Activated T-helper 17 cell treated with anti-CD3 and anti-CD28 coated beads, Interleukin-2, amount 50 U/mL, for 72 hours (primary cell): ENCODE data around the gene SNAP23. TPM values are rescaled to one million over a fixed set of nuclear protein-coding genes. Genes with fewer than 3 reads are reported as not detected.

Experiments used
- ATAC-seq: fragments of 150-1000 bp; cut with Tn5 transposase; replicated peaks from 2 replicates; pipeline ENCODE4 v1.10.0; 2021; ENCODE audit warnings: mild to moderate bottlenecking, moderate library complexity
- H3K27ac Mint-ChIP-seq: one replicate; pipeline ENCODE4 v1.8.0; 2022; ENCODE audit warnings: mixed read lengths
- H3K27me3 Mint-ChIP-seq: one replicate; pipeline ENCODE4 v1.8.0; 2022; ENCODE audit warnings: mixed read lengths
- H3K36me3 Mint-ChIP-seq: one replicate; pipeline ENCODE4 v1.8.0; 2022; ENCODE audit warnings: low read depth, mild to moderate bottlenecking, mixed read lengths
- H3K4me1 Mint-ChIP-seq: one replicate; pipeline ENCODE4 v1.8.0; 2022; ENCODE audit warnings: mixed read lengths
- H3K4me3 Mint-ChIP-seq: one replicate; pipeline ENCODE4 v1.8.0; 2022; ENCODE audit warnings: mild to moderate bottlenecking, mixed read lengths
- H3K9me3 Mint-ChIP-seq: one replicate; pipeline ENCODE4 v1.8.0; 2022; ENCODE audit warnings: mixed read lengths
- total RNA-seq, 2 donors: library from RNA; stranded (reverse); gene quantifications; one replicate each; pipeline ENCODE4 v1.2.3, GENCODE V29; 2022

The SNAP23 gene
- 10 to 100 TPM; 48.4 to 58.8 TPM for total RNA-seq

- Mint-ChIP-seq H3K36me3 (peaks cover 14% of the 10 kb centered on the region), H3K4me1 (peaks cover 36% of the 10 kb centered on the region), H3K27me3 (no peaks in the 10 kb centered on the region), H3K27ac (peak within 1 kb of the TSS; percentile 97), H3K9me3 (no peaks in the 10 kb centered on the region), H3K4me3 (peak within 1 kb of the TSS; percentile 99)
- peak; percentile 98 for ATAC-seq
These were observed at the start of gene SNAP23 for GRCh38 chr15:42495361-42496212. SNAP23 (plus strand) TSS chr15:42495634; CDS start chr15:42511847, 16,213 bp downstream.

DNA sequence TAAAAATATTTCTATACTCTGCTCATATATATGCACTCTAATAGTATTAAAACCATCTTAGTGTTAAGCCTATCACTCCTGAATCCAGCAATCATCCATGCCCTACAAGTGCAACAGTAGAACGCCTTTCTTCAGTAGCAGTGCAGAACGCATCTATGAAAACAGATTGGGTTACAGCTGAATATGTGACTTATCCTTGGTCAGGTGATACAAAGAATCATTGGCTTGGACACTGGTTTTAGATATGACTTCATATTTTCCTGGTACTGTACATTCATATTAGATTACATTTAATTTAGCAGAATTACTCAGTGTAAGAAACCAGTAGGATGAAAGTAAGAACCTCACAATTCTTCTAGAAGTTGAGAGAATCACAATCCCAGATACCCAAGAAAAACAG is 47.8 kb upstream of the SNAP23 start:
- no peaks in the 10 kb centered on the region for H3K27me3 Mint-ChIP-seq
- H3K4me1 Mint-ChIP-seq: peaks cover 5% of the 10 kb centered on the region
- no peak overlapping the region for H3K4me3 Mint-ChIP-seq
- no peak for ATAC-seq
- H3K27ac Mint-ChIP-seq: no peak overlapping the region
- H3K9me3 Mint-ChIP-seq: no peaks in the 10 kb centered on the region
- peaks cover 86% of the 10 kb centered on the region for H3K36me3 Mint-ChIP-seq

DNA sequence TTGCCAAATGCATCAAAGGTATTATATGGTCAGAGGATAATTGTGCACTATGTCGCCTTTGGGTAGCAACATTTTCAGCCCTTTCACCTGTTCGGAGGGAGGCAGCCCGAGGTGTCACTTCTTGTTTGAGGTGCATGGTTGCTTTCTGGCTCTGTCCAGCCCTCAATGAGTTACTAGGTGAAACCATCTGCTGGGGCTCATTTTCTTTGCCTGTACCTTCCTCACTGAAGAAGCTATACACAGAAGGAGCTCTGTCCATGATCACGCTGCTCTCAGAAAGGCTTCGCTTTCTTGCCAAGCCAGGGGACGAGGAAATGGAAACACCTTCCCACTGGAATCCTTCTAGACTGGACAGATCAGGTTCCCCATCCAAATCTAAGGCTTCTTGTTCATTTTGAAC is 47.2 kb upstream of the SNAP23 start:
- H3K36me3 Mint-ChIP-seq: peaks cover 86% of the 10 kb centered on the region
- no peaks in the 10 kb centered on the region for H3K27me3 Mint-ChIP-seq
- ATAC-seq: no peak
- no peaks in the 10 kb centered on the region for H3K9me3 Mint-ChIP-seq
- no peak overlapping the region for H3K4me3 Mint-ChIP-seq
- H3K27ac Mint-ChIP-seq: no peak overlapping the region
- peaks cover 5% of the 10 kb centered on the region for H3K4me1 Mint-ChIP-seq

GRCh38 chr15:42449770-42450424 is 45.5 kb upstream of the SNAP23 start:
- no peak overlapping the region for H3K4me3 Mint-ChIP-seq
- ATAC-seq: no peak
- H3K9me3 Mint-ChIP-seq: no peaks in the 10 kb centered on the region
- no peaks in the 10 kb centered on the region for H3K27me3 Mint-ChIP-seq
- peaks cover 5% of the 10 kb centered on the region for H3K4me1 Mint-ChIP-seq
- peaks cover 81% of the 10 kb centered on the region for H3K36me3 Mint-ChIP-seq
- H3K27ac Mint-ChIP-seq: no peak overlapping the region

DNA sequence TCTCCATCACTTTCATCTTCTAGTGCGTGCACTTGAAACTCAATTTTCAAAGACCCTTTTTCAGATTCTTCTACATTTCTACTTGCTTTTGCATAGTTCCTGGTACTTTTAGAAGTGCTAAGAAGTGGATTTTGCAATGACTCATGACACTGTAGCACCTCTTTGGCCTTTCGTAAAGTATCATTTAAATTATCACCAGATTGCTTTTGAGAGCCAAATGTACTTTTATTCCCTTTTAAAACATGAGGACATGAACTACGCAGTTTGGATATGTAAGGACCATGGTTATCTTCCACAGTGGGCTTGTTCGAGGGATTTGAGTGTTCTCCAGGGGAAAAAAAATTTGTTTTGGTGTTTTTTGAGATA is 45.0 kb upstream of the SNAP23 start:
- Mint-ChIP-seq H3K27me3 (no peaks in the 10 kb centered on the region), H3K9me3 (no peaks in the 10 kb centered on the region), H3K4me3 (no peak overlapping the region), H3K27ac (no peak overlapping the region), H3K4me1 (peaks cover 5% of the 10 kb centered on the region), H3K36me3 (peaks cover 76% of the 10 kb centered on the region)
- no peak for ATAC-seq

- Mint-ChIP-seq H3K36me3 (peaks cover 54% of the 10 kb centered on the region), H3K4me1 (peaks cover 5% of the 10 kb centered on the region), H3K9me3 (no peaks in the 10 kb centered on the region), H3K27me3 (no peaks in the 10 kb centered on the region), H3K4me3 (no peak overlapping the region), H3K27ac (no peak overlapping the region)
- ATAC-seq: no peak
These were observed 41.6 kb upstream of the SNAP23 start for GRCh38 chr15:42453826-42454225.

DNA sequence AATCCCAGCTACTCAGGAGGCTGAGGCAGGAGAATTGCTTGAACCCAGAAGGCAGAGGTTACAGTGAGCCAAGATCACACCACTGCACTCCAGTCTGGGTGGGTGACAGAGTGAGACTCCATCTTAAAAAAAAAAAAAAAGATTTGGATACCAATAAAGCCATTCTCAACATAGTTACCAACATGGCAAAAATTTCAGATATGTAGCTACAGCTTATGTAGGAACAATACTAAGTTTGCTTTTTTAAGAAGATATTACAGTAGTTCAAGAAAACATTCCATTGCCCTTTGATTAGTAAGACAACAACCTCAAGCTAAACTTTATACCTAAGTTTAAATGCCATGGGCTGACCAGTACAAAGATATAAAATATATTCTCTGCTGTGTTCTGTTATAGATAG is 38.9 kb upstream of the SNAP23 start:
- Mint-ChIP-seq H3K9me3 (no peaks in the 10 kb centered on the region), H3K4me1 (no peaks in the 10 kb centered on the region), H3K4me3 (no peak overlapping the region), H3K27me3 (no peaks in the 10 kb centered on the region), H3K27ac (peak overlapping the region; percentile 39), H3K36me3 (peaks cover 33% of the 10 kb centered on the region)
- no peak for ATAC-seq

GRCh38 chr15:42456971-42457370 is 38.5 kb upstream of the SNAP23 start:
- H3K4me1 Mint-ChIP-seq: no peaks in the 10 kb centered on the region
- H3K9me3 Mint-ChIP-seq: no peaks in the 10 kb centered on the region
- peaks cover 29% of the 10 kb centered on the region for H3K36me3 Mint-ChIP-seq
- ATAC-seq: no peak
- no peak overlapping the region for H3K4me3 Mint-ChIP-seq
- H3K27ac Mint-ChIP-seq: peak overlapping the region; percentile 39
- H3K27me3 Mint-ChIP-seq: no peaks in the 10 kb centered on the region

GRCh38 chr15:42457445-42458442 is 37.7 kb upstream of the SNAP23 start:
- peaks cover 26% of the 10 kb centered on the region for H3K36me3 Mint-ChIP-seq
- peak overlapping the region; percentile 39 for H3K27ac Mint-ChIP-seq
- H3K4me3 Mint-ChIP-seq: no peak overlapping the region
- ATAC-seq: no peak
- no peaks in the 10 kb centered on the region for H3K4me1 Mint-ChIP-seq
- no peaks in the 10 kb centered on the region for H3K9me3 Mint-ChIP-seq
- H3K27me3 Mint-ChIP-seq: no peaks in the 10 kb centered on the region

DNA sequence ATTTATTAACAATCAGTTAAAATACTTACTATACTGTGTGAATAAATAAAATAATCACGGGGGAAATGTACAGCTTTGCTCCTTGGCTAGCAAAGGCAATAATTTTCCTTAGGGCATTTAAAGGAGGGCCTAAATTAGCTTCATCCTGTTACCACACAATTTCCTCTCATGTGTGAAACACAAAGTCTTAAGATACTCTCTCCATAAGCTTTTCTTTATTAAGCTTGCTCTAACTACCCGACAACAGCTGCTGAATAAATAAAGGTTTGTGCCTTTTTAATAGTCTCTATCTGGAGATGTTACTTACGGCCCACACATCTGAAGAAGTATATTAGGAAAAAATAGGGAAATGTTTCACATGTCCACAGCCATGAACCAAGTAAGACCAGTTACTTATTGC is 34.2 kb upstream of the SNAP23 start:
- no peak for ATAC-seq
- Mint-ChIP-seq H3K9me3 (no peaks in the 10 kb centered on the region), H3K4me1 (no peaks in the 10 kb centered on the region), H3K4me3 (no peak overlapping the region), H3K36me3 (peaks cover 47% of the 10 kb centered on the region), H3K27me3 (no peaks in the 10 kb centered on the region), H3K27ac (no peak overlapping the region)

- H3K4me1 Mint-ChIP-seq: no peaks in the 10 kb centered on the region
- no peak overlapping the region for H3K4me3 Mint-ChIP-seq
- no peaks in the 10 kb centered on the region for H3K27me3 Mint-ChIP-seq
- H3K9me3 Mint-ChIP-seq: no peaks in the 10 kb centered on the region
- H3K36me3 Mint-ChIP-seq: peaks cover 60% of the 10 kb centered on the region
- no peak overlapping the region for H3K27ac Mint-ChIP-seq
- no peak for ATAC-seq
These were observed 29.7 kb upstream of the SNAP23 start for GRCh38 chr15:42465520-42466259.

DNA sequence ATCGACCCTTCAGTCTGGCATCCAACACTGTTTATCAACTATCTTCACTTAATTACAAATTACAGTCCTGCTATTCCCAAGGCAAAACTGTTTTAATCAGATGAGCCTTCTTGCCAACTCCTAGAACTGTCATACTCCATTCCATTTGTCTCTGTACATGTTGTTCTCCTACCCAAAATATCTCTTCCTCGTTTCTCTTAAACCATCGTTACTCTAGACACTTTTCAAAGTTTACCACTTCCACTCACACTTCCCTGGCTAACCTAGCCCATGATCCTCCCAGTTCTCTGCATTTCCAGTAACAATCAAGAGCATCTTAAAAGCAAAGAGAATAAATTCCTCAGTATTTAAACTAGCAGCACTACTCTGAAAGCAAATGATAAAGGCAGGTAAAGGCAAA is 24.4 kb upstream of the SNAP23 start:
- Mint-ChIP-seq H3K4me1 (peaks cover 10% of the 10 kb centered on the region), H3K9me3 (no peaks in the 10 kb centered on the region), H3K36me3 (peaks cover 49% of the 10 kb centered on the region)

DNA sequence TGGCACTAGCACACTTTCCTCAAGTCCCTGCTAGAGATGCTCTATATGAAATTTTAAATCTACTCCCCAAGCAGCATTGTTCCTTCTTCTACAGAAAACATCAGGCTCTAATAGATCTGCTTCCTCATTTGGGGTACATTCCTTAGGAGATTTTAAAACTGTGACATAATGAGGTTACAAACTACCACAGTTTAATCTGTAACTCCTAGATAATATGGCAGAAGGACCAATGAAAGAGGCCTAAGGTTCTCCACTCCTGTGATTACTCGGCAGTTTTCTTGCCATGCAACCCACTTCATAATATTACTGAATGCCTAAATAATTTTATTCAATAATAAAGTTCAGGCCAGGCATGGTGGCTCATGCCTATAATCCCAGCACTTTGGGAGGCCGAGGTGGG is 20.6 kb upstream of the SNAP23 start:
- Mint-ChIP-seq H3K9me3 (no peaks in the 10 kb centered on the region), H3K36me3 (peaks cover 28% of the 10 kb centered on the region), H3K4me3 (no peak overlapping the region), H3K27me3 (no peaks in the 10 kb centered on the region), H3K4me1 (peaks cover 15% of the 10 kb centered on the region), H3K27ac (peak overlapping the region; percentile 68)
- ATAC-seq: no peak

More for the DNA sequence above, 24.4 kb upstream of the SNAP23 start:
- peak overlapping the region; percentile 75 for H3K27ac Mint-ChIP-seq
- H3K4me3 Mint-ChIP-seq: no peak overlapping the region
- H3K27me3 Mint-ChIP-seq: no peaks in the 10 kb centered on the region
- ATAC-seq: no peak

DNA sequence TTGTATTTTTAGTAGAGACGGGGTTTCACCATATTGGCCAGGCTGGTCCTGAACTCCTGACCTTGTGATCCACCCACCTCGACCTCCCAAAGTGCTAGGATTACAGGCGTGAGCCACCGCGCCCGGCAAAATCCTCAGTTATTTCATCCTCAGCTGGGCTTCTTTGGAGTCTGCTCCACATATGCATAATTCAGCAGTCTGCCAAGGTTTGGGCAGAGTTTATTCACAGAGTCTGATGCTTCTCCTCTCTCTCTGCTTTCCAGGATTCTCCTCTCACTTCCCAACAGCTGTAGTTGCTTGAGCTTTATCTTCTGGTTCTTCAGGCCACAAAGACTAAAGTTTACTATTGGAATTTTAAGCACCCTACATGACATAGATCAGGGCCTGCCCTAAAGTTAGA is 12.7 kb upstream of the SNAP23 start:
- Mint-ChIP-seq H3K27me3 (no peaks in the 10 kb centered on the region), H3K27ac (no peak overlapping the region), H3K9me3 (no peaks in the 10 kb centered on the region), H3K36me3 (peaks cover 22% of the 10 kb centered on the region), H3K4me1 (peaks cover 14% of the 10 kb centered on the region), H3K4me3 (no peak overlapping the region)
- no peak for ATAC-seq
